ENCODE results near the gene OR13D1.
"Not testable (repeated sequence)": the region's sequence is repeated elsewhere in the genome, so short reads cannot be mapped to it uniquely, and the experiment has no call there.

Gene OR13D1

GRCh38 chr9:104694218-104694617 is at the start of gene OR13D1:
OR13D1 (plus strand) TSS chr9:104694518; CDS start chr9:104694518, 0 bp downstream.
- DNase-seq, result no peak

GRCh38 chr9:104658496-104659195 is 35.7 kb upstream of the OR13D1 start:
- DNase-seq, result no peak

GRCh38 chr9:104675611-104676010 is 18.7 kb upstream of the OR13D1 start:
- no peak for DNase-seq

GRCh38 chr9:104682642-104683041 is 11.7 kb upstream of the OR13D1 start:
- peak; percentile 53 for DNase-seq

GRCh38 chr9:104686081-104686480 is 8.2 kb upstream of the OR13D1 start:
- no peak for DNase-seq

GRCh38 chr9:104700306-104700705 is 6.0 kb downstream of the OR13D1 start:
- no peak for DNase-seq

GRCh38 chr9:104708737-104709136 is 14.4 kb downstream of the OR13D1 start:
- DNase-seq, result not testable (repeated sequence)

- no peak for DNase-seq
Measured at GRCh38 chr9:104711604-104712003, 17.3 kb downstream of the OR13D1 start.

GRCh38 chr9:104725014-104725413 is 30.7 kb downstream of the OR13D1 start:
- no peak for DNase-seq

- DNase-seq, result no peak
Measured at GRCh38 chr9:104738452-104738851, 44.1 kb downstream of the OR13D1 start.

- DNase-seq, result no peak
Measured at GRCh38 chr9:104740621-104741020, 46.3 kb downstream of the OR13D1 start.

GRCh38 chr9:104743376-104743985 is 49.2 kb downstream of the OR13D1 start:
- DNase-seq, result peak; percentile 60

All from MV-4-11 (cell line).